ENCODE results near the gene GRSF1. TPM values are rescaled to one million over a fixed set of nuclear protein-coding genes. Genes with fewer than 3 reads are reported as not detected.

Gene GRSF1, protein sequence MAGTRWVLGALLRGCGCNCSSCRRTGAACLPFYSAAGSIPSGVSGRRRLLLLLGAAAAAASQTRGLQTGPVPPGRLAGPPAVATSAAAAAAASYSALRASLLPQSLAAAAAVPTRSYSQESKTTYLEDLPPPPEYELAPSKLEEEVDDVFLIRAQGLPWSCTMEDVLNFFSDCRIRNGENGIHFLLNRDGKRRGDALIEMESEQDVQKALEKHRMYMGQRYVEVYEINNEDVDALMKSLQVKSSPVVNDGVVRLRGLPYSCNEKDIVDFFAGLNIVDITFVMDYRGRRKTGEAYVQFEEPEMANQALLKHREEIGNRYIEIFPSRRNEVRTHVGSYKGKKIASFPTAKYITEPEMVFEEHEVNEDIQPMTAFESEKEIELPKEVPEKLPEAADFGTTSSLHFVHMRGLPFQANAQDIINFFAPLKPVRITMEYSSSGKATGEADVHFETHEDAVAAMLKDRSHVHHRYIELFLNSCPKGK
- total RNA-seq, result 10 to 100 TPM; 25.9 to 59.1 (median 50.0) TPM

DNA sequence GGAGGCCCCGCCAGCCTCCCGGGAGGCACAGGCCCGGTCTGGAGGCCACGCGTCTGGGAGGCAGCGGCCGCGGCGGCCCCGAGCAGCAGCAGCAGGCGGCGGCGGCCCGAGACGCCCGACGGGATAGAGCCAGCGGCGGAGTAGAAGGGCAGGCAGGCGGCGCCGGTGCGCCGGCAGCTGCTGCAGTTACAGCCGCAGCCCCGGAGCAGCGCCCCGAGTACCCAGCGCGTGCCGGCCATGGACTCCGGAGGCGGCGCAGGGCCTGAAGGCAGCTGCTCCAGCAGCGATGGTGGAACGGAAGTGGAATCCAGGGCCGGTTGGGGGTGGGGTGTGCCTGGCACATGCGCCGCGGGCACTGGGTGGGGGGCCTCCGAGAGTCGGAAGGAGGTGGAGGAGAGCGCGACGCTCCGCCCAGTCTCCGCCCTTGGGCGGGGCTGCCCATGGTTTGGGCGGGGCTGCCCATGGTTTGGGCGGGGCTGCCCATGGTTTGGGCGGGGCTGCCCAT lies at the start of gene GRSF1:
Gene GRSF1, minus strand, starts transcription at position 302 of the 505 bp plus-strand sequence. Its CDS starts 63 bp downstream, at position 239.
- Histone ChIP-seq H3K4me1 (peaks cover 20 to 33% (median 26%) of the 10 kb centered on the region in 4 donors), H3K36me3 (peaks cover 0 to 9% (median 6%) of the 10 kb centered on the region in 4 donors), H3K27me3 (no peaks in the 10 kb centered on the region), H3K27ac (peak within 1 kb of the TSS; percentile 92 to 96 (median 95)), H3K4me3 (peak within 1 kb of the TSS; percentile 87 to 99 (median 96)), H3K9me3 (no peaks in the 10 kb centered on the region)
- ATAC-seq (ENCODE audit: low FRiP score in 2 of 2), result peak; percentile 97 to 98
- 6% methylated on average over 22 of the region's 51 CpGs; no CpG with 5 or more reads in 1 of the 2 donors for WGBS, 2 donors
- peak; percentile 95 to 97 for DNase-seq
- TF ChIP-seq POLR2AphosphoS5 (IDR thresholded peaks at IDR 0.05), result peak; percentile 74 to 75
- TF ChIP-seq EP300 (IDR thresholded peaks at IDR 0.05), result no peak
- TF ChIP-seq POLR2A (IDR thresholded peaks at IDR 0.05), result peak in 3 of 4 donors; percentile 27 to 76 (median 76)
- TF ChIP-seq, protein P1, sequence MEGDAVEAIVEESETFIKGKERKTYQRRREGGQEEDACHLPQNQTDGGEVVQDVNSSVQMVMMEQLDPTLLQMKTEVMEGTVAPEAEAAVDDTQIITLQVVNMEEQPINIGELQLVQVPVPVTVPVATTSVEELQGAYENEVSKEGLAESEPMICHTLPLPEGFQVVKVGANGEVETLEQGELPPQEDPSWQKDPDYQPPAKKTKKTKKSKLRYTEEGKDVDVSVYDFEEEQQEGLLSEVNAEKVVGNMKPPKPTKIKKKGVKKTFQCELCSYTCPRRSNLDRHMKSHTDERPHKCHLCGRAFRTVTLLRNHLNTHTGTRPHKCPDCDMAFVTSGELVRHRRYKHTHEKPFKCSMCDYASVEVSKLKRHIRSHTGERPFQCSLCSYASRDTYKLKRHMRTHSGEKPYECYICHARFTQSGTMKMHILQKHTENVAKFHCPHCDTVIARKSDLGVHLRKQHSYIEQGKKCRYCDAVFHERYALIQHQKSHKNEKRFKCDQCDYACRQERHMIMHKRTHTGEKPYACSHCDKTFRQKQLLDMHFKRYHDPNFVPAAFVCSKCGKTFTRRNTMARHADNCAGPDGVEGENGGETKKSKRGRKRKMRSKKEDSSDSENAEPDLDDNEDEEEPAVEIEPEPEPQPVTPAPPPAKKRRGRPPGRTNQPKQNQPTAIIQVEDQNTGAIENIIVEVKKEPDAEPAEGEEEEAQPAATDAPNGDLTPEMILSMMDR (IDR thresholded peaks at IDR 0.05), result peak in 3 of 6 experiments; percentile 22 to 51 (median 33)

DNA sequence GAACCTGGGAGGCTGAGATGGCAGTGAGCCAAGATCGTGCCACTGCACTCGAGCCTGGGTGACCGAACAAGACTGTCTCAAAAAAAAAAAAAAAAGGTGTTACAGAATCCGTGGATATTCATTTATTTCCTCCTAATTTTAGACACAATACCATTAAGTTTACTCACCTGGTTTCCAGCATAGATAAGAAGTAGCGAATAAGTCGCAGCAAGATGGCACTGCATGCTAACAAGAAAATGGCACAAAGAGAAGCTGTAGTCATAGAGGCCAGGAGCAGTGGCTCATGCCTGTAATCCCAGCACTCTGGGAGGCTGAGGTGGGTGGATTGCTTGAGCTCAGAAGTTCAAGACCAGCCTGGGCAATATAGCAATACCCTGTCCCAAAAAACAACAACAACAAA lies 45.5 kb upstream of the GRSF1 start:
- ATAC-seq (ENCODE audit: low FRiP score in 2 of 2) (no peak), DNase-seq (no peak)
- WGBS, 2 donors, result 58 to 68% methylated on average over 6 of the region's 6 CpGs
- Histone ChIP-seq H3K27ac (no peak overlapping the region), H3K4me3 (no peak overlapping the region), H3K27me3 (no peaks in the 10 kb centered on the region), H3K4me1 (no peaks in the 10 kb centered on the region), H3K36me3 (no peaks in the 10 kb centered on the region), H3K9me3 (no peaks in the 10 kb centered on the region)
- TF ChIP-seq EP300 (IDR thresholded peaks at IDR 0.05), result no peak
- TF ChIP-seq, protein P1 (IDR thresholded peaks at IDR 0.05), result no peak
- no peak for TF ChIP-seq POLR2A (IDR thresholded peaks at IDR 0.05)
- TF ChIP-seq POLR2AphosphoS5 (IDR thresholded peaks at IDR 0.05), result no peak

DNA sequence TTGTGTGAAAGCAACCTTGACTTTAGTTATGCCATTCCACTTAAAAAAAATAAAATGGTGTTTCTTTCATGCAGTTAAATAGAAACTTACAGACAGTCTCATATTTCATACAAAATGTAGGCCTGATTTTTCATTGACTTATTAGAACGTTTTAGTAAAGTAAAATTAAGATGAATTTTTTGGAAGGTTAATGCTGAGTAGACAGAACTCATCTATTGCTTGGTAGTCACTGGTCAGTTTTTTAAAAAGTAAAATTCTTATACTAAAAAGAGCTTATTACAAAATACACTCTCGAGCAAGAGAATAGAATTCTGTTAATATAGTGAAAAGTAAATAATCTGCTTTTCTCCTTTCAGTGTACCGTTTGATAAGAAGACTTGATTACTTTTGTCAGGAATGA lies 41.0 kb upstream of the GRSF1 start:
- 67 to 80% methylated on average over 3 of the region's 3 CpGs for WGBS, 2 donors
- ATAC-seq (ENCODE audit: low FRiP score in 2 of 2), result no peak

DNA sequence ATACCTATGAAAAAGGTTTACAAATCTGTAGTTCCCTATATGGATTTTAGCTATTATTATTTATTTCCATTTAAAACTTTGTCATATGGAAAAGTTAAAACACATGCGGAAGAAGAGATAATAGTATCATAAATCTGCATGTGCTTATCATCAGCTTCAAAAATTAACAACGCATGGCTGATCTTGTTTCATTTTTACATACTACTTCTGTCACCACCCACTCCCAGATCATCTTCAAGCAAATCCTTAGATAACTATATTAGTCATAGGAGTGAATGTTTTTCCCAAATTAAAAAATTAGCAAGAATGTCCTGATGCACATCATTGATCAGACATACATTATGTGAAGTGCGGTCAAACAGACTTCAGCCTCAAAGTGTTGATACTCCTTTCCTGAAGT lies 37.9 kb upstream of the GRSF1 start:
- WGBS, 2 donors, result 88% methylated on average over 3 of the region's 3 CpGs
- TF ChIP-seq, protein P1 (IDR thresholded peaks at IDR 0.05), result no peak
- TF ChIP-seq EP300 (IDR thresholded peaks at IDR 0.05), result no peak
- no peak for TF ChIP-seq POLR2A (IDR thresholded peaks at IDR 0.05)
- no peak for TF ChIP-seq POLR2AphosphoS5 (IDR thresholded peaks at IDR 0.05)
- no peaks in the 10 kb centered on the region for H3K27me3 ChIP-seq
- no peak overlapping the region for H3K27ac ChIP-seq
- no peak for ATAC-seq (ENCODE audit: low FRiP score in 2 of 2)
- H3K9me3 ChIP-seq, result no peaks in the 10 kb centered on the region
- H3K4me3 ChIP-seq, result no peak overlapping the region
- DNase-seq, result no peak
- H3K36me3 ChIP-seq, result no peaks in the 10 kb centered on the region
- H3K4me1 ChIP-seq, result no peaks in the 10 kb centered on the region

More for the DNA sequence above, 41.0 kb upstream of the GRSF1 start:
- H3K36me3 ChIP-seq, result no peaks in the 10 kb centered on the region
- no peak overlapping the region for H3K27ac ChIP-seq
- H3K4me1 ChIP-seq, result no peaks in the 10 kb centered on the region
- H3K9me3 ChIP-seq, result no peaks in the 10 kb centered on the region
- no peak for DNase-seq
- no peaks in the 10 kb centered on the region for H3K27me3 ChIP-seq
- no peak overlapping the region for H3K4me3 ChIP-seq
- TF ChIP-seq EP300 (IDR thresholded peaks at IDR 0.05) (no peak), POLR2A (IDR thresholded peaks at IDR 0.05) (no peak), POLR2AphosphoS5 (IDR thresholded peaks at IDR 0.05) (no peak)
- TF ChIP-seq, protein P1 (IDR thresholded peaks at IDR 0.05), result no peak

Data from upper lobe of left lung (tissue), 6 donors.